ENCODE data around the gene AUTS2. TPM values are rescaled to one million over a fixed set of nuclear protein-coding genes. Genes with fewer than 3 reads are reported as not detected.

AUTS2 gene
- total RNA-seq, 1 experiment from 2014 or later, result 2.5 TPM

GRCh38 chr7:70785427-70785826 is 1187.2 kb downstream of the AUTS2 start:
- no peak for ATAC-seq
- BruUV-seq (replicated peaks), result no TSS peak

DNA sequence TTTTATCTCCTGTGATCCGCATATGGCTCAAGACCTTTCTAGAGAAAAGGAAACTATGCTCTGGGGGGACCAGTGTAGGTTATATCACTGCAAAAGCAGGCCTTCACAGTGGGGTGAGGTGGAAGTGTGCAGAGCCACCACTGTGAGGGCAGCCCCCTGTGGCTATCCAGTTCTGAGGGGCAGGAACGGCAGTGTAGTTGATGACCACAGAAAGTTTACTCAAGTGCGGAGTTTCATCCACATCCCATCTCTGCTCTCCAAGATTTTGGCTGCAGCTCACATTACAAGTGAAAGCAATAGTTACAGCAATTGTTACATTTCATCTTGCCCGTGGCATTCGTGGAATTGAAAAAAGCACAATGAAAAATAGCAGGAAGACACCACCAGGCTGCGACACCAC is 1187.8 kb downstream of the AUTS2 start:
- in situ Hi-C loops (cut with HindIII; ENCODE audit: low pct_unique_long_range_greater_than_20kb, low sequenced_read_pairs), result no loop called here
- DNase-seq (ENCODE audit: low read depth, low spot score) (no peak), ATAC-seq (no peak)
- Histone ChIP-seq H3K9me3 (ENCODE audit: control insufficient read depth, insufficient read depth, low read depth, low read length) (no peaks in the 10 kb centered on the region), H3K4me3 (ENCODE audit: low read depth in 2 of 2, low read length in 2 of 2) (no peak overlapping the region), H3K36me3 (ENCODE audit: control insufficient read depth, insufficient read depth, low read length) (no peaks in the 10 kb centered on the region), H3K27ac (ENCODE audit: low read length) (no peak overlapping the region), H3K27me3 (ENCODE audit: control insufficient read depth, insufficient read depth, low read length) (no peaks in the 10 kb centered on the region), H3K4me1 (ENCODE audit: control insufficient read depth, insufficient read depth, low read length) (no peaks in the 10 kb centered on the region)
- no peak for TF ChIP-seq SIN3A (IDR thresholded peaks at IDR 0.05; ENCODE audit: borderline replicate concordance, insufficient read depth, low read depth, low read length)
- no peak for TF ChIP-seq TCF7L2 (IDR thresholded peaks at IDR 0.05; ENCODE audit: low read depth, low read length)
- TF ChIP-seq, protein P1, sequence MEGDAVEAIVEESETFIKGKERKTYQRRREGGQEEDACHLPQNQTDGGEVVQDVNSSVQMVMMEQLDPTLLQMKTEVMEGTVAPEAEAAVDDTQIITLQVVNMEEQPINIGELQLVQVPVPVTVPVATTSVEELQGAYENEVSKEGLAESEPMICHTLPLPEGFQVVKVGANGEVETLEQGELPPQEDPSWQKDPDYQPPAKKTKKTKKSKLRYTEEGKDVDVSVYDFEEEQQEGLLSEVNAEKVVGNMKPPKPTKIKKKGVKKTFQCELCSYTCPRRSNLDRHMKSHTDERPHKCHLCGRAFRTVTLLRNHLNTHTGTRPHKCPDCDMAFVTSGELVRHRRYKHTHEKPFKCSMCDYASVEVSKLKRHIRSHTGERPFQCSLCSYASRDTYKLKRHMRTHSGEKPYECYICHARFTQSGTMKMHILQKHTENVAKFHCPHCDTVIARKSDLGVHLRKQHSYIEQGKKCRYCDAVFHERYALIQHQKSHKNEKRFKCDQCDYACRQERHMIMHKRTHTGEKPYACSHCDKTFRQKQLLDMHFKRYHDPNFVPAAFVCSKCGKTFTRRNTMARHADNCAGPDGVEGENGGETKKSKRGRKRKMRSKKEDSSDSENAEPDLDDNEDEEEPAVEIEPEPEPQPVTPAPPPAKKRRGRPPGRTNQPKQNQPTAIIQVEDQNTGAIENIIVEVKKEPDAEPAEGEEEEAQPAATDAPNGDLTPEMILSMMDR (IDR thresholded peaks at IDR 0.05), result no peak
- no peak for TF ChIP-seq POLR2AphosphoS5 (IDR thresholded peaks at IDR 0.05; ENCODE audit: low read depth, low read length)
- no peak for TF ChIP-seq REST (IDR thresholded peaks at IDR 0.05; ENCODE audit: insufficient read depth in 1 of 2, low read depth in 2 of 2, low read length in 1 of 2)
- intact Hi-C loops (cut with micrococcal nuclease; ENCODE audit: unreplicated experiment), result no loop called here
- ChIA-PET CTCF (no interaction called here), POLR2A (no interaction called here)
- BruUV-seq (replicated peaks), result no TSS peak

More at GRCh38 chr7:70785427-70785826, 1187.2 kb downstream of the AUTS2 start:
- in situ Hi-C loops (cut with HindIII; ENCODE audit: low pct_unique_long_range_greater_than_20kb, low sequenced_read_pairs) (no loop called here), intact Hi-C loops (cut with micrococcal nuclease; ENCODE audit: unreplicated experiment) (no loop called here)
- no peaks in the 10 kb centered on the region for H3K27me3 ChIP-seq (ENCODE audit: control insufficient read depth, insufficient read depth, low read length)
- no peaks in the 10 kb centered on the region for H3K9me3 ChIP-seq (ENCODE audit: control insufficient read depth, insufficient read depth, low read depth, low read length)
- H3K36me3 ChIP-seq (ENCODE audit: control insufficient read depth, insufficient read depth, low read length), result no peaks in the 10 kb centered on the region
- POLR2A ChIA-PET, result no interaction called here
- CTCF ChIA-PET, result no interaction called here
- no peaks in the 10 kb centered on the region for H3K4me1 ChIP-seq (ENCODE audit: control insufficient read depth, insufficient read depth, low read length)
- DNase-seq (ENCODE audit: low read depth, low spot score), result no peak
- no peak overlapping the region for H3K27ac ChIP-seq (ENCODE audit: low read length)
- H3K4me3 ChIP-seq (ENCODE audit: low read depth in 2 of 2, low read length in 2 of 2), result no peak overlapping the region
- TF ChIP-seq, protein P1 (IDR thresholded peaks at IDR 0.05), result no peak
- no peak for TF ChIP-seq SIN3A (IDR thresholded peaks at IDR 0.05; ENCODE audit: borderline replicate concordance, insufficient read depth, low read depth, low read length)
- TF ChIP-seq TCF7L2 (IDR thresholded peaks at IDR 0.05; ENCODE audit: low read depth, low read length), result no peak
- TF ChIP-seq REST (IDR thresholded peaks at IDR 0.05; ENCODE audit: insufficient read depth in 1 of 2, low read depth in 2 of 2, low read length in 1 of 2), result no peak
- no peak for TF ChIP-seq POLR2AphosphoS5 (IDR thresholded peaks at IDR 0.05; ENCODE audit: low read depth, low read length)

Data from Panc1 (cell line).